Mucosa of gallbladder (tissue), 1 donor: ENCODE measurements around the gene CLSTN3. TPM values are rescaled to one million over a fixed set of nuclear protein-coding genes. Genes with fewer than 3 reads are reported as not detected.
"Not testable (repeated sequence)": the region's sequence is repeated elsewhere in the genome, so short reads cannot be mapped to it uniquely, and the experiment has no call there.

Source experiments
- DNase-seq: peaks from one replicate; pipeline ENCODE4 v3.0.0-alpha.2; 2020; ENCODE audit warnings: low spot score
- total RNA-seq: library from RNA; stranded (reverse); gene quantifications from one replicate; pipeline ENCODE4 v1.2.1, GENCODE V29; 2021
- donor health status: DM: no; HTN: no; CAD: no.

The CLSTN3 gene
- total RNA-seq, 1 donor from 2014 or later: 40.6 TPM

DNA sequence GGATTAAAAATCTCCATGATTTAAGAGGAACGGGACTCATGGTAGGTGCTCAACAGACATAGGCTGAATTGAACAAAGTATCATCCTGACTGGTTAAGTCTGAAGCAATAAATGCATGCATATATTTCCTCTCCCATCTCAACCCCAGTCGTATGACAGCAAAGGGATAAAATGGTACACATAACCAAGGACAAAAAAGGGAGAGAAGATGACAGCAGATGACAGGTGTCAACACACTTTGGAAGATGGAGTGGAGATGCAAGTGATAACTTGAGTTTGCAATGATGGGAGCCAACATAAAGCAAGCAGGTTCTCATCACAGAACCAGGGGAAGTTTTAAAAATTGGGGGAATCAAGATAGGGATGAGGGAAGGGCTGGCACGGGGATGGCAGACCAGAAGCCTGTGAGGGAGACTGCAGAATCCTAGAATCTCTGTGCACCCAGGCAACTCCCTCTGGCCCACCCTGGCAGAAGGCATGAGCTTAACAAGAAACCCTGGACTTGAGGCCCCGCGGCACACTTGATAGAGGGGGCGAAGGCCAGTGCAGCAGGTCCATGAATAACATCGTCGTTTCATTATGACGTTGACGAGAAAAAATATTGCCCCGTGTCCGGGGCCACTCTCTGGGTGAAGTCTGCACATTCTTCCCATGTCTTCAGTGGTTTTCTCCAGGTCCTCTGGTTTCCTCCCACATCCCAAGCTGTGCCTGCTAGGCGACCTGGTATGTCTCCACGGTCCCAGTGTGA lies 26.2 kb upstream of the CLSTN3 start:
- DNase-seq: no peak

DNA sequence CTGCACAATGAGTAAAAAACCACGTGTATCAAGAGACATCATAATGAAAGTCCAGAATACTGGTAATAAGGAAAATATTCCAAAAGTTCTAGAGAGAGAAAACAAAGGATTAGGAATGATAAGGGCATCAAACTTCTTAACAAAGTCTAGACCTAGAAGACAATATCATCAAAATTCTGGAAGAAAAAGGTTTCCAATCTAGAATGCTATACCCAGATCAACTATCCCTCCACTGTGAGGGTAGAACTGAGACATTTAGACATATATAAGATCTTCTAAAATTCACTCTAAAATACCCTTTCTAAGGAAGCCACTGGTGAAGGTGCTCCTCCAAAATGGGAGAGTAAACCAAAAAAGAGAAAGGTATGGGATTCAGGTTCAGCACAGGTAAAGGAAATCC lies 24.1 kb upstream of the CLSTN3 start:
- no peak for DNase-seq

GRCh38 chr12:7107181-7107580 lies 23.0 kb upstream of the CLSTN3 start:
- not testable (repeated sequence) for DNase-seq

GRCh38 chr12:7107636-7108002 lies 22.6 kb upstream of the CLSTN3 start:
- no peak for DNase-seq

GRCh38 chr12:7108003-7108795 lies 22.0 kb upstream of the CLSTN3 start:
- peak; percentile 56 for DNase-seq

DNA sequence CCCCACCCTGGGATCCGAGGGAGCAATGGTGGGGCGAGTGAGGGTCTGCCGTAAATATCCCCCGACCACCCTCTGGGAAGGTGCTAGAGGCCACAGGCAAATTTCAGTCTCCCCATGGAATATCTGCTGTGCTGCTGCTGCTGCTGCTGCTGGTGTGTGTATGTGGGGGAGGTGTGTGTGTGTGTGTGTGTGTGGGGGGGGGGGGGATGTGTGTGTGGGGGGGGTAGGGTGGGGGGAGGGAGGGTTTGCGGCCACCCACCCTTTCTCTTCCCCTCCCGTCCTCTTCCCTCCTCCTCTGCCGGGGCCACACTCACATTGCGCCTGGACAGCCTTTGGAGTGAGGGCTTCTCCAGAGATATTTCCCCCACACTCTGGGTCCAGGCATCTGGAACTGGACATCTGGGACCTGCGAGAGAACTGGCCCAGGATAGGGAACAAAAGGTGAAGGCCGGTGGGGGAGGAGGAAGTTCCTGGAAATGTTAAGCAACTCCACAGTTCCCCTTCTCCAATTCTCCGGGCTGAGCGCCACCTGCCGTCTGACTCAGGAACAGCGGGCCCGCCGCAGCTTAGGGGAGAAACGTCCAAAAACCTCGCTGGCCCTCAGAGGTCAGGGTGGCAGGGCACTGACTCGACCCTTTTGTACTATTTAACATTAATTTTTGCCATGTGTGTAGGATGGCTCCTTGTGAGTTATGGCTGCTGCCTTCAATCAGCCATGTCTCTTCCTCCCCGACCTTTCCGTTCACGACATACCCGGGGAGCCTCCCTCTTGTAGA lies 21.2 kb upstream of the CLSTN3 start, which contains the start of gene C1RL:
TSS of gene C1RL (minus strand) at position 419 of the 776 bp plus-strand sequence. CDS start at position 385, 34 bp downstream.
- DNase-seq: peak; percentile 91

DNA sequence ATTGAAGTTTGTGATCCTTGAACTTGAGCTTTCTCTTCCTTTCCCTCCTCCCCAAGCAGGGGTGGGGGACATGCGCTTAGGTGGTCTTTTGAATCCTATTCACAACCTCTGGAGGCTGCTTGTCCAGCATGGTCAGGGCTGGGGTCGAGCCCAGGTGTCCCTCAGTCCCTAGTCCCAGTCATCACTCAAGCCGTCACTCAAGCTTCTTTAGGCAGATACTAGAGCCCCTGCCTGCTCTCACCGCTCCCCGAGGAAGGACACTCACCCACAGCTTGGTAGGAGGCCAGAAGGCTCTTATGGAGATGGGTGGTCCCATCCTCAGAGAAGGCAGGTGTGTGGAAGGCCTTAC lies 20.6 kb upstream of the CLSTN3 start:
- DNase-seq: no peak

- no peak for DNase-seq
Measured at GRCh38 chr12:7110661-7111060, 19.5 kb upstream of the CLSTN3 start.

DNA sequence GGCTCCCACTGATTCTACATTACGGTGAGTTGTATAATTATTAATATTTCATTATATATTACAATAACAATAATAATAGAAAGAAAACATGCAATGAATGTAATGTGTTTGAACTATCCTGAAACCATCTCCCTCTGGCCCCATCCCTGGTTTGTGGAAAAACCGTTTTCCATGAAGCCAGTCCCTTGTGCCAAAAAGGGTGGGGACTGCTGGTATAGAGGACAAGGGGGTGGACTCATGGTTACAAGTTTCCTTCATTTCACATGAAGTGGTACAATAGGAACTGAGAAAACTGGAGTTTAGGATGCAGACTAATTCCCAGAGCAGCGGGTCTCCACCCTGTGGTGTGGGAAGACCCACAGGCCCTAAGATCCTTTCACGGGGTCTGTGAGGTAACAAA lies 18.1 kb upstream of the CLSTN3 start:
- DNase-seq: no peak

- DNase-seq: peak; percentile 38
Measured at GRCh38 chr12:7113389-7113871, 16.7 kb upstream of the CLSTN3 start.

DNA sequence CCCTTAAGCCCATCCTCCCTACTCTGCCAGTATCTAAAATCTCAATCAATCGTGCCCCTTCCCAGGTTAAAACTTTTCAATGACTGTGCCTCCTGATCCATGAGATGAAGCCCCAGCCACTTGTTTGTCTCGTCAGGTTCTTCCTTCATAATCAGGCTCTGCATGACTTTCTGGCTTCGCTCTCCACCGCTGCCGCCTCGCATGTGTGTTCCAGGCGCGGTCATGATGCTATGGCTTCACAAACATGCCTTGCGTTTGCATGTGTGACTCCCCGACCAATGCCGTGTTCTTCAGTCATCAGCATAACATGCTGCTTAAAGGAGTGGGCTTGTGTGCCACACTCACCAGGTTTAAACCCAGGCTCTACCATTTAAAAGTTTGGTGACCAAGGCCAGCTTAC lies 16.2 kb upstream of the CLSTN3 start:
- DNase-seq: no peak

- no peak for DNase-seq
Measured at GRCh38 chr12:7114851-7115250, 15.3 kb upstream of the CLSTN3 start.

DNA sequence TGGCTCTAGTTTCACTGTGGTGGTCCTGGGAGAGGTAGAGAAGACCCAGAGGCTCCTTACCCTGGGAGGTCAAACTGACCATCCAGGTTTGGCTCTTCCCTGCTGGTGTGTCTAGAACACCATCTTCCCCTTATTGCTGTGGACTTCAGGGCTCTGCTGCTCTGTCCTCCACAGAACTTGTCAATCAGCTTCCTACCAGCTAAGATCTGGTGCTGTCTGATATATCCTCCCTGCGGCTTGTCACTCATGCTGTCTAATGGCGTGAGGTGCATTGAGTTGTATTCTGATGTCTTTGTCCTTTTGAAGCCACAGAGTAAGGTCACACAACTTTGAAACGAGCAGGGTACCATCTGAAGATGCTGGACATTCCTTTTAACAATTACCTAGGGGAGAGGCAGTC lies 14.0 kb upstream of the CLSTN3 start:
- DNase-seq: no peak

DNA sequence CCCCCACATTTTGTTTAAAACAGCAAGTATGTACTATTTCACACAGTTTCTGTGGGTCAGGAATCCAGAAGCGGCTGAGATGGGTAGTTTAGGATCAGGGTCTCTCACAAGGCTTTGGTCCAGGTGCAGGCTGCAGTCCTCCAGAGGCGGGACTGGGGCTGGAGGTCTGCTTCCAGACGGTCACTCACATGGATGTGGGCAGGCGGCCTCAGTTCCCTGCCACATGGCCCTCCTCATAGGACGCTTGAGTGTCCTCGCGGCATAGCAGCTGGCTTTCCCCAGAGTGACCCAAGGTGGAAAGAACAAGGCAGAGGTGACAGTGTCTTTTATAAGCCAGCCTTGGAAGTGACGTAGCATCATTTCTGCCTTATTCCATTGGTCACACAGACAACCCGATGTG lies 13.3 kb upstream of the CLSTN3 start:
- no peak for DNase-seq

DNA sequence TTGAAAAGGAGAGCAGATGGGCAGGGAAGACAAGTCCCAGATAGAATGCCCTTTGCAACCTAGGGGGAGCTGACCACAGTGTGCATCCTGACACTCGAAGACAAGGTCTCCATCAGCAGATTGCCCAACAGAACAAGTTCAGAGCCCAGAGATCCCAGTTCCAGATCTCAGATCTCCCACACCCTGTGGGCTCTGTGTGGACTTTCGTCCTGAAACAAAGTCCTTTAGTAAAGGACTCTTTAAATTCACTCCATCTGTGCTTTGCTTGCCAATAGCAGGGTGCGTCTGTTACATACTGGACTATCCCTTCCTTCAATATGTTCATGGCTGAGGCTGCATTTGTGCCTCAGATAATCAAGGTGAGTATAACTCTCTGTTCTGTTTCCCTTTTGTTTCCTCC lies 12.5 kb upstream of the CLSTN3 start:
- no peak for DNase-seq

GRCh38 chr12:7118881-7119280 lies 11.3 kb upstream of the CLSTN3 start:
- no peak for DNase-seq

GRCh38 chr12:7120166-7120565 lies 10.0 kb upstream of the CLSTN3 start:
- no peak for DNase-seq

GRCh38 chr12:7121324-7121723 lies 8.8 kb upstream of the CLSTN3 start:
- no peak for DNase-seq

GRCh38 chr12:7122811-7123769 lies 7.1 kb upstream of the CLSTN3 start:
- DNase-seq: no peak

DNA sequence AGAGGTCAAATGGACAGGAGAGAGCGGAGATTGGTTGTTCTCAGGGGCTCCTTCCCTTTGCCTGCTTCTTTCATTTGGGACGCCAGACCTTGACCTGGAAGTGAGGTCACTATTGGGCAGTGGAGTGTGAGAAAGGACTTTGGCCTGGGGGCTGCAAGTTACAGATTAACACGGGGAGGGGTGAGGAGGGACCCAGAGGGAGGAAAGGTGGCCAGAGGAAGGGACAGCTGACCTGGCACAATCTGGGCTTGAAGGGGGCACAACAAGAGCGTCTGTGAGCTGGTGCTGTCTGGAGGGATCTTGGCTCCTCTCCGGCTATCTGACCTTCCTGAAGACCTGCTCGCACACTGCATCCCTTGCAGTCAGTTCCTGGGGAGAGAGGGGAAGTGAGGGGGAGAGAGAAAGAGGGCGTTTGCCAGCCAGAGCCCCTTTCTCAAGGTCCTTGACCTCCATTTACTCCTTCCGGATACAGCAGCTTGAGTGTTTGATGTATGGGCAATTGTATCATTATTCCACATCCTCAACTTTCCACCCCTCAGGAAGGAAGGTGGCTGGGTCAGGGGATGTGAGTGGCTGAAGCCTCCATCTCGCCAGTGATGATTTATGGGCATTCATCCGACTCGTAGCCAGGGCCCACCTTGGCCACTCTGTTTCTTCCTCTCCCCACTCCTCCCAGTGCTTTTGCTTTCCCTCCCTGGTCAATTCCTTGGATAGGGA lies 6.2 kb upstream of the CLSTN3 start:
- no peak for DNase-seq
